ENCODE data around the gene INO80. TPM values are rescaled to one million over a fixed set of nuclear protein-coding genes. Genes with fewer than 3 reads are reported as not detected.
A peak's percentile ranks its signal among the peaks of the same experiment; 100 is the strongest.

INO80 gene
- polyA plus RNA-seq, 4 donors: 6.9 to 18.7 (median 11.5) TPM

GRCh38 chr15:41001524-41002214 lies 114.4 kb downstream of the INO80 start:
- peaks cover 5 to 13% (median 9%) of the 10 kb centered on the region in 3 donors for H3K4me1 ChIP-seq (ENCODE audit: control insufficient read depth in 3 of 3, insufficient read depth in 2 of 3, low read depth in 1 of 3, low read length in 2 of 3)
- DNase-seq: peak; percentile 80 to 81
- H3K4me3 ChIP-seq (ENCODE audit: low read depth in 1 of 3, low read length in 3 of 3): no peak overlapping the region
- H3K27ac ChIP-seq (ENCODE audit: low read depth in 1 of 3, low read length in 2 of 3): peak overlapping the region; percentile 50 to 79 (median 61)
- H3K27me3 ChIP-seq (ENCODE audit: control insufficient read depth in 3 of 3, insufficient read depth in 3 of 3, low read length in 3 of 3): no peaks in the 10 kb centered on the region
- FAIRE-seq: no peak
- peaks cover 4 to 21% (median 6%) of the 10 kb centered on the region in 3 donors for H3K36me3 ChIP-seq (ENCODE audit: control insufficient read depth in 3 of 3, insufficient read depth in 2 of 3, low read depth in 1 of 3, low read length in 3 of 3)
- WGBS, 3 donors: 12 to 42% (median 35%) methylated on average over 5 of the region's 5 CpGs
- no peaks in the 10 kb centered on the region for H3K9me3 ChIP-seq (ENCODE audit: control insufficient read depth in 2 of 2, insufficient read depth in 1 of 2, low read depth in 1 of 2, low read length in 1 of 2)

GRCh38 chr15:40999190-40999589 lies 116.9 kb downstream of the INO80 start:
- Histone ChIP-seq H3K36me3 (ENCODE audit: control insufficient read depth in 3 of 3, insufficient read depth in 2 of 3, low read depth in 1 of 3, low read length in 3 of 3) (peaks cover 3 to 26% (median 11%) of the 10 kb centered on the region in 3 donors), H3K9me3 (ENCODE audit: control insufficient read depth in 2 of 2, insufficient read depth in 1 of 2, low read depth in 1 of 2, low read length in 1 of 2) (no peaks in the 10 kb centered on the region), H3K4me1 (ENCODE audit: control insufficient read depth in 3 of 3, insufficient read depth in 2 of 3, low read depth in 1 of 3, low read length in 2 of 3) (peaks cover 5 to 13% (median 9%) of the 10 kb centered on the region in 3 donors), H3K27me3 (ENCODE audit: control insufficient read depth in 3 of 3, insufficient read depth in 3 of 3, low read length in 3 of 3) (no peaks in the 10 kb centered on the region), H3K27ac (ENCODE audit: low read depth in 1 of 3, low read length in 2 of 3) (no peak overlapping the region), H3K4me3 (ENCODE audit: low read depth in 1 of 3, low read length in 3 of 3) (no peak overlapping the region)
- WGBS, 3 donors: 93 to 99% (median 97%) methylated on average over 4 of the region's 4 CpGs
- FAIRE-seq: no peak
- DNase-seq: no peak

GRCh38 chr15:40995656-40996055 lies 120.4 kb downstream of the INO80 start:
- DNase-seq (no peak), FAIRE-seq (no peak)
- no peaks in the 10 kb centered on the region for H3K27me3 ChIP-seq (ENCODE audit: control insufficient read depth in 3 of 3, insufficient read depth in 3 of 3, low read length in 3 of 3)
- peaks cover 3 to 29% (median 18%) of the 10 kb centered on the region in 3 donors for H3K36me3 ChIP-seq (ENCODE audit: control insufficient read depth in 3 of 3, insufficient read depth in 2 of 3, low read depth in 1 of 3, low read length in 3 of 3)
- H3K4me3 ChIP-seq (ENCODE audit: low read depth in 1 of 3, low read length in 3 of 3): no peak overlapping the region
- WGBS, 3 donors: 90 to 98% (median 95%) methylated on average over 3 of the region's 3 CpGs
- no peak overlapping the region for H3K27ac ChIP-seq (ENCODE audit: low read depth in 1 of 3, low read length in 2 of 3)
- H3K9me3 ChIP-seq (ENCODE audit: control insufficient read depth in 2 of 2, insufficient read depth in 1 of 2, low read depth in 1 of 2, low read length in 1 of 2): no peaks in the 10 kb centered on the region
- H3K4me1 ChIP-seq (ENCODE audit: control insufficient read depth in 3 of 3, insufficient read depth in 2 of 3, low read depth in 1 of 3, low read length in 2 of 3): peaks cover 0 to 13% (median 2%) of the 10 kb centered on the region in 3 donors

- DNase-seq (no peak), FAIRE-seq (no peak)
- no peak overlapping the region for H3K4me3 ChIP-seq (ENCODE audit: low read depth in 1 of 3, low read length in 3 of 3)
- no peaks in the 10 kb centered on the region for H3K9me3 ChIP-seq (ENCODE audit: control insufficient read depth in 2 of 2, insufficient read depth in 1 of 2, low read depth in 1 of 2, low read length in 1 of 2)
- peaks cover 0 to 13% (median 2%) of the 10 kb centered on the region in 3 donors for H3K4me1 ChIP-seq (ENCODE audit: control insufficient read depth in 3 of 3, insufficient read depth in 2 of 3, low read depth in 1 of 3, low read length in 2 of 3)
- WGBS, 3 donors: 86 to 92% (median 89%) methylated on average over 5 of the region's 5 CpGs
- H3K27me3 ChIP-seq (ENCODE audit: control insufficient read depth in 3 of 3, insufficient read depth in 3 of 3, low read length in 3 of 3): no peaks in the 10 kb centered on the region
- peaks cover 4 to 29% (median 16%) of the 10 kb centered on the region in 3 donors for H3K36me3 ChIP-seq (ENCODE audit: control insufficient read depth in 3 of 3, insufficient read depth in 2 of 3, low read depth in 1 of 3, low read length in 3 of 3)
- H3K27ac ChIP-seq (ENCODE audit: low read depth in 1 of 3, low read length in 2 of 3): peak overlapping the region in 1 of 3 donors; percentile 48
These were observed 123.3 kb downstream of the INO80 start for GRCh38 chr15:40992825-40993224.

- WGBS, 3 donors: 46 to 86% (median 71%) methylated on average over 1 of the region's 1 CpG
- Histone ChIP-seq H3K36me3 (ENCODE audit: control insufficient read depth in 3 of 3, insufficient read depth in 2 of 3, low read depth in 1 of 3, low read length in 3 of 3) (peaks cover 8 to 31% (median 19%) of the 10 kb centered on the region in 3 donors), H3K27ac (ENCODE audit: low read depth in 1 of 3, low read length in 2 of 3) (peak overlapping the region in 1 of 3 donors; percentile 48), H3K9me3 (ENCODE audit: control insufficient read depth in 2 of 2, insufficient read depth in 1 of 2, low read depth in 1 of 2, low read length in 1 of 2) (no peaks in the 10 kb centered on the region), H3K4me1 (ENCODE audit: control insufficient read depth in 3 of 3, insufficient read depth in 2 of 3, low read depth in 1 of 3, low read length in 2 of 3) (peaks cover 0 to 13% (median 2%) of the 10 kb centered on the region in 3 donors), H3K27me3 (ENCODE audit: control insufficient read depth in 3 of 3, insufficient read depth in 3 of 3, low read length in 3 of 3) (no peaks in the 10 kb centered on the region), H3K4me3 (ENCODE audit: low read depth in 1 of 3, low read length in 3 of 3) (no peak overlapping the region)
- no peak for FAIRE-seq
- DNase-seq: peak in 1 of 2 donors; percentile 19
These were observed 123.8 kb downstream of the INO80 start for GRCh38 chr15:40992241-40992741.

GRCh38 chr15:40991355-40991754 lies 124.7 kb downstream of the INO80 start:
- H3K27me3 ChIP-seq (ENCODE audit: control insufficient read depth in 3 of 3, insufficient read depth in 3 of 3, low read length in 3 of 3): no peaks in the 10 kb centered on the region
- no peak for FAIRE-seq
- DNase-seq: no peak
- no peaks in the 10 kb centered on the region for H3K9me3 ChIP-seq (ENCODE audit: control insufficient read depth in 2 of 2, insufficient read depth in 1 of 2, low read depth in 1 of 2, low read length in 1 of 2)
- peaks cover 0 to 13% (median 2%) of the 10 kb centered on the region in 3 donors for H3K4me1 ChIP-seq (ENCODE audit: control insufficient read depth in 3 of 3, insufficient read depth in 2 of 3, low read depth in 1 of 3, low read length in 2 of 3)
- H3K4me3 ChIP-seq (ENCODE audit: low read depth in 1 of 3, low read length in 3 of 3): no peak overlapping the region
- 85 to 97% (median 92%) methylated on average over 3 of the region's 3 CpGs for WGBS, 3 donors
- H3K27ac ChIP-seq (ENCODE audit: low read depth in 1 of 3, low read length in 2 of 3): no peak overlapping the region
- H3K36me3 ChIP-seq (ENCODE audit: control insufficient read depth in 3 of 3, insufficient read depth in 2 of 3, low read depth in 1 of 3, low read length in 3 of 3): peaks cover 15 to 30% (median 25%) of the 10 kb centered on the region in 3 donors

- FAIRE-seq: no peak
These were observed 125.3 kb downstream of the INO80 start for GRCh38 chr15:40990789-40991188.

GRCh38 chr15:40990080-40990479 lies 126.0 kb downstream of the INO80 start:
- Histone ChIP-seq H3K36me3 (ENCODE audit: control insufficient read depth in 3 of 3, insufficient read depth in 2 of 3, low read depth in 1 of 3, low read length in 3 of 3) (peaks cover 22 to 35% (median 30%) of the 10 kb centered on the region in 3 donors), H3K9me3 (ENCODE audit: control insufficient read depth in 2 of 2, insufficient read depth in 1 of 2, low read depth in 1 of 2, low read length in 1 of 2) (no peaks in the 10 kb centered on the region), H3K4me3 (ENCODE audit: low read depth in 1 of 3, low read length in 3 of 3) (no peak overlapping the region), H3K27me3 (ENCODE audit: control insufficient read depth in 3 of 3, insufficient read depth in 3 of 3, low read length in 3 of 3) (no peaks in the 10 kb centered on the region), H3K4me1 (ENCODE audit: control insufficient read depth in 3 of 3, insufficient read depth in 2 of 3, low read depth in 1 of 3, low read length in 2 of 3) (peaks cover 0 to 13% (median 2%) of the 10 kb centered on the region in 3 donors), H3K27ac (ENCODE audit: low read depth in 1 of 3, low read length in 2 of 3) (no peak overlapping the region)
- FAIRE-seq (no peak), DNase-seq (no peak)

More at GRCh38 chr15:40990789-40991188, 125.3 kb downstream of the INO80 start:
- no peak for DNase-seq
- H3K4me1 ChIP-seq (ENCODE audit: control insufficient read depth in 3 of 3, insufficient read depth in 2 of 3, low read depth in 1 of 3, low read length in 2 of 3): peaks cover 0 to 13% (median 2%) of the 10 kb centered on the region in 3 donors
- H3K4me3 ChIP-seq (ENCODE audit: low read depth in 1 of 3, low read length in 3 of 3): no peak overlapping the region
- no peaks in the 10 kb centered on the region for H3K27me3 ChIP-seq (ENCODE audit: control insufficient read depth in 3 of 3, insufficient read depth in 3 of 3, low read length in 3 of 3)
- no peaks in the 10 kb centered on the region for H3K9me3 ChIP-seq (ENCODE audit: control insufficient read depth in 2 of 2, insufficient read depth in 1 of 2, low read depth in 1 of 2, low read length in 1 of 2)
- H3K36me3 ChIP-seq (ENCODE audit: control insufficient read depth in 3 of 3, insufficient read depth in 2 of 3, low read depth in 1 of 3, low read length in 3 of 3): peaks cover 18 to 30% (median 26%) of the 10 kb centered on the region in 3 donors
- H3K27ac ChIP-seq (ENCODE audit: low read depth in 1 of 3, low read length in 2 of 3): no peak overlapping the region
- WGBS, 3 donors: 0% methylated on average over 1 of the region's 1 CpG
